ENCODE data around the gene HK1. TPM values are rescaled to one million over a fixed set of nuclear protein-coding genes. Genes with fewer than 3 reads are reported as not detected.
A peak's percentile ranks its signal among the peaks of the same experiment; 100 is the strongest.

Gene HK1
- polyA plus RNA-seq, 3 donors from 2014 or later, result 48.8 to 96.3 (median 72.2) TPM

GRCh38 chr10:69407621-69408301 lies 129.5 kb downstream of the HK1 start:
- H3K4me1 Mint-ChIP-seq, result peaks cover 17 to 19% of the 10 kb centered on the region in 2 donors
- peaks cover 0 to 9% (median 8%) of the 10 kb centered on the region in 3 donors for H3K27me3 Mint-ChIP-seq (ENCODE audit: low read depth in 3 of 3)
- H3K27ac Mint-ChIP-seq, result peak overlapping the region in 2 of 6 donors; percentile 82 to 89
- peak overlapping the region in 2 of 5 donors; percentile 84 to 88 for H3K4me3 Mint-ChIP-seq
- H3K9me3 Mint-ChIP-seq, result no peaks in the 10 kb centered on the region
- peaks cover 0 to 4% (median 0%) of the 10 kb centered on the region in 3 donors for H3K36me3 Mint-ChIP-seq
- DNase-seq, result no peak

GRCh38 chr10:69408318-69409175 lies 130.3 kb downstream of the HK1 start:
- peak; percentile 87 to 92 (median 91) for DNase-seq
- Mint-ChIP-seq H3K27ac (peak overlapping the region; percentile 64 to 95 (median 88)), H3K27me3 (ENCODE audit: low read depth in 3 of 3) (peaks cover 0 to 9% (median 8%) of the 10 kb centered on the region in 3 donors), H3K9me3 (no peaks in the 10 kb centered on the region), H3K4me1 (peaks cover 19% of the 10 kb centered on the region in 2 donors), H3K36me3 (peaks cover 0 to 4% (median 0%) of the 10 kb centered on the region in 3 donors), H3K4me3 (peak overlapping the region; percentile 81 to 88 (median 84))

- H3K27me3 Mint-ChIP-seq (ENCODE audit: low read depth in 3 of 3), result peaks cover 0 to 9% (median 8%) of the 10 kb centered on the region in 3 donors
- no peaks in the 10 kb centered on the region for H3K9me3 Mint-ChIP-seq
- peak overlapping the region; percentile 64 to 90 (median 85) for H3K27ac Mint-ChIP-seq
- no peak for DNase-seq
- peak overlapping the region in 2 of 5 donors; percentile 4 to 72 for H3K4me3 Mint-ChIP-seq
- H3K4me1 Mint-ChIP-seq, result peaks cover 19% of the 10 kb centered on the region in 2 donors
- peaks cover 0 to 4% (median 0%) of the 10 kb centered on the region in 3 donors for H3K36me3 Mint-ChIP-seq
These were observed 130.8 kb downstream of the HK1 start for GRCh38 chr10:69409176-69409495.

- H3K9me3 Mint-ChIP-seq, result no peaks in the 10 kb centered on the region
- H3K4me3 Mint-ChIP-seq, result no peak overlapping the region
- peaks cover 3 to 9% (median 8%) of the 10 kb centered on the region in 3 donors for H3K27me3 Mint-ChIP-seq (ENCODE audit: low read depth in 3 of 3)
- H3K4me1 Mint-ChIP-seq, result peaks cover 19% of the 10 kb centered on the region in 2 donors
- DNase-seq, result no peak
- H3K36me3 Mint-ChIP-seq, result no peaks in the 10 kb centered on the region
- peak overlapping the region in 3 of 6 donors; percentile 23 to 82 (median 71) for H3K27ac Mint-ChIP-seq
These were observed 131.7 kb downstream of the HK1 start for GRCh38 chr10:69409968-69410367.

GRCh38 chr10:69410487-69410886 lies 132.2 kb downstream of the HK1 start:
- Mint-ChIP-seq H3K4me1 (peaks cover 19% of the 10 kb centered on the region in 2 donors), H3K9me3 (no peaks in the 10 kb centered on the region), H3K36me3 (no peaks in the 10 kb centered on the region), H3K4me3 (no peak overlapping the region), H3K27me3 (ENCODE audit: low read depth in 3 of 3) (peaks cover 3 to 9% (median 8%) of the 10 kb centered on the region in 3 donors), H3K27ac (peak overlapping the region in 4 of 6 donors; percentile 1 to 37 (median 26))
- DNase-seq, result no peak

GRCh38 chr10:69411476-69411875 lies 133.2 kb downstream of the HK1 start:
- H3K9me3 Mint-ChIP-seq, result no peaks in the 10 kb centered on the region
- no peaks in the 10 kb centered on the region for H3K36me3 Mint-ChIP-seq
- peak overlapping the region in 5 of 6 donors; percentile 23 to 65 (median 37) for H3K27ac Mint-ChIP-seq
- peaks cover 19% of the 10 kb centered on the region in 2 donors for H3K4me1 Mint-ChIP-seq
- H3K27me3 Mint-ChIP-seq (ENCODE audit: low read depth in 3 of 3), result peaks cover 3 to 8% (median 6%) of the 10 kb centered on the region in 3 donors
- DNase-seq, result no peak
- H3K4me3 Mint-ChIP-seq, result no peak overlapping the region

- Mint-ChIP-seq H3K9me3 (no peaks in the 10 kb centered on the region), H3K4me3 (no peak overlapping the region), H3K36me3 (no peaks in the 10 kb centered on the region), H3K27me3 (ENCODE audit: low read depth in 3 of 3) (peaks cover 3 to 6% (median 4%) of the 10 kb centered on the region in 3 donors), H3K4me1 (peaks cover 17 to 19% of the 10 kb centered on the region in 2 donors), H3K27ac (no peak overlapping the region)
- DNase-seq, result no peak
These were observed 134.0 kb downstream of the HK1 start for GRCh38 chr10:69412232-69412790.

GRCh38 chr10:69413221-69413865 lies 135.0 kb downstream of the HK1 start:
- peaks cover 0 to 3% (median 1%) of the 10 kb centered on the region in 3 donors for H3K27me3 Mint-ChIP-seq (ENCODE audit: low read depth in 3 of 3)
- H3K36me3 Mint-ChIP-seq, result no peaks in the 10 kb centered on the region
- peak overlapping the region in 4 of 6 donors; percentile 31 to 73 (median 48) for H3K27ac Mint-ChIP-seq
- H3K4me1 Mint-ChIP-seq, result peaks cover 10 to 13% of the 10 kb centered on the region in 2 donors
- no peaks in the 10 kb centered on the region for H3K9me3 Mint-ChIP-seq
- H3K4me3 Mint-ChIP-seq, result no peak overlapping the region
- peak; percentile 24 to 35 (median 24) for DNase-seq

GRCh38 chr10:69414036-69415018 lies 136.0 kb downstream of the HK1 start:
- H3K9me3 Mint-ChIP-seq, result no peaks in the 10 kb centered on the region
- peaks cover 3 to 4% of the 10 kb centered on the region in 2 donors for H3K4me1 Mint-ChIP-seq
- H3K27ac Mint-ChIP-seq, result no peak overlapping the region
- H3K27me3 Mint-ChIP-seq (ENCODE audit: low read depth in 3 of 3), result peaks cover 0 to 3% (median 0%) of the 10 kb centered on the region in 3 donors
- no peaks in the 10 kb centered on the region for H3K36me3 Mint-ChIP-seq
- no peak overlapping the region for H3K4me3 Mint-ChIP-seq
- no peak for DNase-seq

- peak overlapping the region in 1 of 6 donors; percentile 55 for H3K27ac Mint-ChIP-seq
- peaks cover 0 to 2% of the 10 kb centered on the region in 2 donors for H3K4me1 Mint-ChIP-seq
- no peaks in the 10 kb centered on the region for H3K36me3 Mint-ChIP-seq
- peaks cover 0 to 3% (median 3%) of the 10 kb centered on the region in 3 donors for H3K27me3 Mint-ChIP-seq (ENCODE audit: low read depth in 3 of 3)
- H3K9me3 Mint-ChIP-seq, result no peaks in the 10 kb centered on the region
- DNase-seq, result no peak
- H3K4me3 Mint-ChIP-seq, result no peak overlapping the region
These were observed 136.8 kb downstream of the HK1 start for GRCh38 chr10:69415049-69415448.

GRCh38 chr10:69415951-69416350 lies 137.7 kb downstream of the HK1 start:
- H3K27ac Mint-ChIP-seq, result no peak overlapping the region
- no peak for DNase-seq
- H3K36me3 Mint-ChIP-seq, result no peaks in the 10 kb centered on the region
- no peak overlapping the region for H3K4me3 Mint-ChIP-seq
- H3K27me3 Mint-ChIP-seq (ENCODE audit: low read depth in 3 of 3), result peaks cover 0 to 3% (median 3%) of the 10 kb centered on the region in 3 donors
- peaks cover 0 to 2% of the 10 kb centered on the region in 2 donors for H3K4me1 Mint-ChIP-seq
- no peaks in the 10 kb centered on the region for H3K9me3 Mint-ChIP-seq

- no peak for DNase-seq
- H3K27ac Mint-ChIP-seq, result no peak within 1 kb of the TSS
- no peaks in the 10 kb centered on the region for H3K36me3 Mint-ChIP-seq
- H3K4me1 Mint-ChIP-seq, result peaks cover 0 to 2% of the 10 kb centered on the region in 2 donors
- no peak within 1 kb of the TSS for H3K4me3 Mint-ChIP-seq
- peaks cover 0 to 3% (median 3%) of the 10 kb centered on the region in 3 donors for H3K27me3 Mint-ChIP-seq (ENCODE audit: low read depth in 3 of 3)
- H3K9me3 Mint-ChIP-seq, result no peaks in the 10 kb centered on the region
These were observed 138.4 kb downstream of the HK1 start, which contains the start of gene TACR2 for GRCh38 chr10:69416695-69417094. Gene TACR2 (minus strand): TSS chr10:69416918. CDS start chr10:69416323, 595 bp downstream.
